Heart right ventricle (tissue), 16 donors: ENCODE results near the gene FEM1C. TPM values are rescaled to one million over a fixed set of nuclear protein-coding genes. Genes with fewer than 3 reads are reported as not detected.

ENCODE experiments used
- ATAC-seq, 8 donors: fragments of 200-7000 bp; cut with Tn5 transposase; one replicate each; pipeline ENCODE4 v1.9.1; 2020; ENCODE audit warnings: mild to moderate bottlenecking in 8 of 8, moderate library complexity in 8 of 8, moderate number of reproducible peaks in 1 of 8
- DNase-seq, 2 donors: peaks; one replicate each; pipeline ENCODE4 v3.0.0-alpha.2; 2020
- H3K27ac ChIP-seq, 10 donors: fragments of 200-600 bp; sonication (generic) in 2 of 10; one replicate each; pipeline versions ENCODE4 v1.5.0 to v1.8.0; 2020 to 2022; ENCODE audit warnings: mild to moderate bottlenecking in 3 of 10
- H3K27me3 ChIP-seq, 7 donors: fragments of 200-600 bp; one replicate each; pipeline ENCODE4 v1.8.0; 2021 to 2022; ENCODE audit warnings: mild to moderate bottlenecking in 2 of 7
- H3K36me3 ChIP-seq, 9 donors: fragments of 200-600 bp; sonication (generic) in 1 of 9; one replicate each; pipeline versions ENCODE4 v1.5.0 to v1.8.0; 2020 to 2022; ENCODE audit warnings: mild to moderate bottlenecking in 2 of 9
- H3K4me1 ChIP-seq, 9 donors: fragments of 200-600 bp; sonication (generic) in 1 of 9; one replicate each; pipeline versions ENCODE4 v1.5.0 to v1.8.0; 2020 to 2022; ENCODE audit warnings: mild to moderate bottlenecking in 4 of 9
- H3K4me3 ChIP-seq, 10 donors: fragments of 200-600 bp; sonication (generic) in 2 of 10; one replicate each; pipeline versions ENCODE4 v1.5.0 to v1.8.0; 2020 to 2022; ENCODE audit warnings: mild to moderate bottlenecking in 7 of 10, moderate library complexity in 2 of 10
- H3K9me3 ChIP-seq, 11 donors: fragments of 200-600 bp in 10 of 11; sonication (generic) in 2 of 11; one replicate each; pipeline versions ENCODE4 v1.5.0 to v1.8.0; 2013 to 2022; ENCODE audit warnings: mild to moderate bottlenecking in 2 of 11, control low read depth in 1 of 11, moderate library complexity in 1 of 11
- CTCF ChIP-seq, 9 donors: fragments of 200-600 bp; sonication (generic) in 2 of 9; IDR thresholded peaks; one replicate each; pipeline versions ENCODE4 v1.5.0 to v1.8.0; 2021 to 2022; ENCODE audit warnings: antibody characterized with exemption in 9 of 9, mild to moderate bottlenecking in 5 of 9, moderate library complexity in 1 of 9
- WGBS, 2 donors: extraction: QIAGEN DNeasy Blood & Tissue Kit; methylation state at CpG; one replicate each; pipeline ENCODE4 v1.1.7; 2013; ENCODE audit warnings: inconsistent platforms in 1 of 2; 5-methylcytosine and 5-hydroxymethylcytosine counted together
- intact Hi-C, 10 donors: fragments of 100-400 bp; cut with DNase I; formaldehyde crosslinking; loops; one replicate each; pipeline versions ENCODE4 v1.11.1 to v1.14.2; 2022
- polyA plus RNA-seq, 2 donors: library from polyadenylated mRNA; stranded (reverse); fragments of 200-250 nt; gene quantifications; one replicate each; pipeline ENCODE4 v1.2.3, GENCODE V29; 2013
- total RNA-seq, 10 donors: library from RNA; stranded (reverse); fragmentation: NEBNext Ultra II Directional in 3 of 10; extraction: Animal tissue kit (Norgen Biotek cat#: 25700) in 3 of 10; gene quantifications; one replicate each; pipeline versions ENCODE4 v1.2.1 to v1.2.4, GENCODE V29; 2021 to 2023
- donor health status: Arrhythmogenic right ventricular cardiomyopathy.
- donor health status: ischemic (EF 13 %, LVEDD 7.1; RV severe dilation, severe dysfunction).
- donor health status: healthy with polysubstance abuse.
- donor health status: DM: no; HTN: yes; CAD: no.
- donor health status: DM: no; HTN: no; CAD: no.
- donor health status: ischemic (EF 25% LVEDD 6.9; RV normal size, moderate dysfunction).
- donor health status: ischemic (EF 25% LVEDD 5.7; RV mildly dilated, moderate dysfunction).
- donor health status: healthy.
- donor health status: DM: yes; HTN: yes; CAD: no.
- donor health status: Ischemic cardiomyopathy.
- donor health status: ischemic (EF 35%, LVEDD 5.7; RV mildly dilated, moderate dysfunction).
- donor health status: nonischemic (EF 11% LVEDD 7.7; RV severe dilation, severe dysfunction).
- donor health status: DM: yes; HTN: yes; CAD: no.
- donor health status: PGD.
- donor health status: ischemic (EF 29% LVEDD 5.4; RV normal size, mild dysfunction).
- donor health status: nonischemic (EF 23%, LVEDD 6.1; RV moderate dilation, normal function).

The FEM1C gene
- total and polyA plus RNA-seq, 12 donors, result 17.8 to 72.2 (median 53.9) TPM

- Histone ChIP-seq H3K27ac (no peak overlapping the region), H3K4me1 (peaks cover 0 to 98% (median 72%) of the 10 kb centered on the region in 9 donors), H3K36me3 (peaks cover 0 to 65% (median 16%) of the 10 kb centered on the region in 9 donors), H3K9me3 (no peaks in the 10 kb centered on the region), H3K4me3 (no peak overlapping the region), H3K27me3 (no peaks in the 10 kb centered on the region)
- TF ChIP-seq CTCF (IDR thresholded peaks at IDR 0.05), result no peak
- WGBS, 2 donors, result 76 to 85% methylated on average over 2 of the region's 2 CpGs
- intact Hi-C loops, result no loop called here
- ATAC-seq (peak in 1 of 8 donors; percentile 53), DNase-seq (no peak)
These were observed 18.0 kb downstream of the FEM1C start for GRCh38 chr5:115526604-115527003.

GRCh38 chr5:115524199-115524847 is 20.3 kb downstream of the FEM1C start:
- intact Hi-C loops, result no loop called here
- peaks cover 0 to 78% (median 16%) of the 10 kb centered on the region in 9 donors for H3K36me3 ChIP-seq
- H3K9me3 ChIP-seq, result no peaks in the 10 kb centered on the region
- WGBS, 2 donors, result 81 to 82% methylated on average over 6 of the region's 6 CpGs
- peaks cover 0 to 78% (median 52%) of the 10 kb centered on the region in 9 donors for H3K4me1 ChIP-seq
- no peak overlapping the region for H3K4me3 ChIP-seq
- no peaks in the 10 kb centered on the region for H3K27me3 ChIP-seq
- TF ChIP-seq CTCF (IDR thresholded peaks at IDR 0.05), result no peak
- ATAC-seq (peak in 1 of 8 donors; percentile 22), DNase-seq (no peak)
- no peak overlapping the region for H3K27ac ChIP-seq

- Histone ChIP-seq H3K9me3 (no peaks in the 10 kb centered on the region), H3K36me3 (peaks cover 0 to 85% (median 16%) of the 10 kb centered on the region in 9 donors), H3K4me3 (no peak overlapping the region), H3K4me1 (peaks cover 0 to 64% (median 38%) of the 10 kb centered on the region in 9 donors), H3K27ac (no peak overlapping the region), H3K27me3 (no peaks in the 10 kb centered on the region)
- no peak for TF ChIP-seq CTCF (IDR thresholded peaks at IDR 0.05)
- ATAC-seq, result no peak
- no peak for DNase-seq
- intact Hi-C loops, result no loop called here
These were observed 21.7 kb downstream of the FEM1C start for GRCh38 chr5:115522832-115523403.

- no peaks in the 10 kb centered on the region for H3K9me3 ChIP-seq
- ATAC-seq (no peak), DNase-seq (no peak)
- H3K4me3 ChIP-seq, result no peak overlapping the region
- WGBS, 2 donors, result 92 to 93% methylated on average over 2 of the region's 2 CpGs
- peaks cover 0 to 63% (median 16%) of the 10 kb centered on the region in 9 donors for H3K36me3 ChIP-seq
- peaks cover 0 to 36% (median 23%) of the 10 kb centered on the region in 9 donors for H3K4me1 ChIP-seq
- no peaks in the 10 kb centered on the region for H3K27me3 ChIP-seq
- intact Hi-C loops, result no loop called here
- TF ChIP-seq CTCF (IDR thresholded peaks at IDR 0.05), result no peak
- no peak overlapping the region for H3K27ac ChIP-seq
These were observed 24.4 kb downstream of the FEM1C start for GRCh38 chr5:115520191-115520590.
